ENCODE data around the gene TMEM190. TPM values are rescaled to one million over a fixed set of nuclear protein-coding genes. Genes with fewer than 3 reads are reported as not detected.
A peak's percentile ranks its signal among the peaks of the same experiment; 100 is the strongest.

TMEM190 gene
- total RNA-seq, 4 donors from 2014 or later = not detected

GRCh38 chr19:55391191-55391670 lies 14.6 kb downstream of the TMEM190 start:
- H3K27me3 ChIP-seq = no peaks in the 10 kb centered on the region
- no peak for ATAC-seq
- H3K36me3 ChIP-seq = peaks cover 0 to 52% of the 10 kb centered on the region in 2 donors
- H3K27ac ChIP-seq = peak overlapping the region in 2 of 4 donors; percentile 4 to 23
- peaks cover 0 to 61% (median 28%) of the 10 kb centered on the region in 3 donors for H3K4me1 ChIP-seq
- TF ChIP-seq POLR2AphosphoS5 (IDR thresholded peaks at IDR 0.05) (no peak), CTCF (IDR thresholded peaks at IDR 0.05) (no peak), EP300 (IDR thresholded peaks at IDR 0.05) (no peak)
- no peaks in the 10 kb centered on the region for H3K9me3 ChIP-seq
- no peak overlapping the region for H3K4me3 ChIP-seq
- 80 to 92% methylated on average over 1 to 5 of the region's 12 CpGs for WGBS, 2 donors (ENCODE audit: low coverage in 1 of 2)

GRCh38 chr19:55391702-55392615 lies 15.3 kb downstream of the TMEM190 start:
- Histone ChIP-seq H3K4me3 (no peak overlapping the region), H3K36me3 (peaks cover 0 to 52% of the 10 kb centered on the region in 2 donors), H3K27me3 (no peaks in the 10 kb centered on the region), H3K9me3 (no peaks in the 10 kb centered on the region), H3K4me1 (peaks cover 0 to 54% (median 23%) of the 10 kb centered on the region in 3 donors), H3K27ac (peak overlapping the region in 1 of 4 donors; percentile 23)
- 53 to 69% methylated on average over 5 to 16 of the region's 18 CpGs for WGBS, 2 donors (ENCODE audit: low coverage in 1 of 2)
- peak; percentile 63 for ATAC-seq
- no peak for TF ChIP-seq POLR2AphosphoS5 (IDR thresholded peaks at IDR 0.05)
- TF ChIP-seq EP300 (IDR thresholded peaks at IDR 0.05) = no peak
- TF ChIP-seq POLR2A (IDR thresholded peaks at IDR 0.05) = no peak
- no peak for TF ChIP-seq CTCF (IDR thresholded peaks at IDR 0.05)

- Histone ChIP-seq H3K27me3 (no peaks in the 10 kb centered on the region), H3K36me3 (peaks cover 0 to 41% of the 10 kb centered on the region in 2 donors), H3K4me1 (peaks cover 0 to 43% (median 12%) of the 10 kb centered on the region in 3 donors), H3K9me3 (no peaks in the 10 kb centered on the region), H3K4me3 (no peak overlapping the region), H3K27ac (no peak overlapping the region)
- WGBS, 2 donors (ENCODE audit: low coverage in 1 of 2) = 64 to 65% methylated on average over 6 to 13 of the region's 18 CpGs
- TF ChIP-seq POLR2AphosphoS5 (IDR thresholded peaks at IDR 0.05) = no peak
- TF ChIP-seq CTCF (IDR thresholded peaks at IDR 0.05) = no peak
- TF ChIP-seq POLR2A (IDR thresholded peaks at IDR 0.05) = no peak
- TF ChIP-seq EP300 (IDR thresholded peaks at IDR 0.05) = no peak
- no peak for ATAC-seq
Measured at GRCh38 chr19:55392820-55393761, 16.5 kb downstream of the TMEM190 start.

GRCh38 chr19:55398200-55398925 lies 21.7 kb downstream of the TMEM190 start:
- Histone ChIP-seq H3K9me3 (no peaks in the 10 kb centered on the region), H3K36me3 (peaks cover 0 to 40% of the 10 kb centered on the region in 2 donors), H3K27ac (no peak overlapping the region), H3K4me1 (no peaks in the 10 kb centered on the region), H3K4me3 (no peak overlapping the region), H3K27me3 (no peaks in the 10 kb centered on the region)
- TF ChIP-seq POLR2AphosphoS5 (IDR thresholded peaks at IDR 0.05) (no peak), POLR2A (IDR thresholded peaks at IDR 0.05) (no peak), CTCF (IDR thresholded peaks at IDR 0.05) (no peak), EP300 (IDR thresholded peaks at IDR 0.05) (no peak)
- ATAC-seq = no peak
- 85 to 89% methylated on average over 11 to 12 of the region's 12 CpGs for WGBS, 2 donors (ENCODE audit: low coverage in 1 of 2)

All from gastroesophageal sphincter (tissue), 4 donors.